Right renal cortex interstitium (tissue), 3 donors: Measurements from ENCODE around the gene PRXL2A. TPM values are rescaled to one million over a fixed set of nuclear protein-coding genes. Genes with fewer than 3 reads are reported as not detected.

Experiments used
- DNase-seq, 3 donors: peaks; one replicate each; pipeline ENCODE4 v3.0.0-alpha.2; 2013; ENCODE audit warnings: low read depth in 3 of 3, low spot score in 2 of 3
- polyA plus RNA-seq, 3 donors: library from polyadenylated mRNA; unstranded; fragments of 120-200 nt; gene quantifications; one replicate each; pipeline ENCODE4 v1.2.1, GENCODE V29; 2013; ENCODE audit not compliant: insufficient read length in 3 of 3

The PRXL2A gene
- polyA plus RNA-seq, 3 donors: 116 to 134 (median 124) TPM

DNA sequence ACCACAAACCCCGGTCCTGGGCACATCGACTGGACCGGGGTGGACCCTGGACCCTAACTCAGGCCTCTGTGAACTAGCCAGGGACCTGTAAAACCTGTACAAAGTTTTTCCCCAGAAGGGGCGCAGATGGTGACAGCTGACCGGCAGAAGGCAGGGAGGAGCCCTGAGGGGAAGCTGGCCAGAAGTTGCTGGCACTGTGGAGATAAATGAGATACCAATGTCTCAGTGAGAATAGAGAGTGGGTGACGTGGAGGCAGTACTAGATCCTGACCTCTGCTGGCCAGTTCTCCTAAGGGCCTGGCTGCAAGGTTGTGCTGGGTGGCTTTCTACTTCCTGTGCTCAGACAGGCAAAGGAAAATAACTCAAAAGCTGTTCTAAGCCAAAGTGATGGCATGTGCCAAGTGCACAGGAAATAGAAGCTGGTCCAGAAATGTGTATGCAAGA lies 35.2 kb downstream of the PRXL2A start:
- DNase-seq: no peak

DNA sequence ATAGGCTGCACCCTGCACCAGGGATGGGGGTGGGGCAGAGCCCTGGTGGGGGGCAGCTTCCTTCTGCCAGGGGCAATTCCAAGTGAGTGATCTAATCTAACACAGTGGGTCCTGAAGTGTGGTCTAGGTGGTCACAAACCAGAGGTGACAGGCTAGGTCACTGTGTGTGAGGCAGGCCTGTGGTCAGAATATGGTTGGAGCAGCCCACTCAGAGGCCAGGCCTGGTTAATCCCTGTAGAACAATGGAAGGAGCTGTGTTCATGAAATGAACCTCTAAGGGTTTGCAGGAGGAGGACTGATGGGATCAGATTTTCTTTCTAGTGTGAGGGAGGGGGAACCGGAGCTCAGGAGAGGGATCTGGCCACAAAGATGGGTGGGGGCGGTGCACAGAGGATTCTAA lies 35.8 kb downstream of the PRXL2A start:
- DNase-seq: no peak

DNA sequence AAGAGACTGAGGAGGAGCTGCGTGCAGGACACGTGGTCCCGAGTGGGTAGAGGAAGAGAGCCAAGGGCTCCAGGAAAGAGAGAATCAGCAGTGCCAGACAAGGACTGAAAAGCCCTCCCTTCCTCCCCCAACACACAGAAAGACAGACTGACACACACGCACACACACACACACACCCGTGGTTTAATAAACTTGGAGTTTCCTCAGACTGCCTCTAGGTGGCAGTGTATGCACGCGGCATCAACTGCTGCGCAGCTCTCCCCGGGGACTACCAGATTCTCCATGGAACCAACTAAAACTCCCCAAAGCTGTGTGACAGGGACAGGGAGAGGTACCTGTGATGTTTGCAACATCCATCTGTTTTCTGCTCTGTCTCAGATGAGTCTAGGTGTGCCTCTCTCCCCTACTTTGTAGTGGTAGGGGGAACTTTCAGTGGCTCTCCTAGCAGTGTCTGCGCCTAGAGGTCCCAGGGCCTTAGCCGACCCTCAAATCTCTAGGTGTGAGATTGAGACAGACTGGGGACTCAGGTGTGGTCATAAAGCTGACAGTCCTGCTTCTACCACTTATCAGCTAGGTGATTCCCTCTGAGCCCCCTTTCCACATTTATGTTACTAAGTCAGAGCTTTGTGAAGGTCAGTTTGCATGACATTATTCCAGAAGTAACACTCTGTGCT lies 36.4 kb downstream of the PRXL2A start:
- no peak for DNase-seq

DNA sequence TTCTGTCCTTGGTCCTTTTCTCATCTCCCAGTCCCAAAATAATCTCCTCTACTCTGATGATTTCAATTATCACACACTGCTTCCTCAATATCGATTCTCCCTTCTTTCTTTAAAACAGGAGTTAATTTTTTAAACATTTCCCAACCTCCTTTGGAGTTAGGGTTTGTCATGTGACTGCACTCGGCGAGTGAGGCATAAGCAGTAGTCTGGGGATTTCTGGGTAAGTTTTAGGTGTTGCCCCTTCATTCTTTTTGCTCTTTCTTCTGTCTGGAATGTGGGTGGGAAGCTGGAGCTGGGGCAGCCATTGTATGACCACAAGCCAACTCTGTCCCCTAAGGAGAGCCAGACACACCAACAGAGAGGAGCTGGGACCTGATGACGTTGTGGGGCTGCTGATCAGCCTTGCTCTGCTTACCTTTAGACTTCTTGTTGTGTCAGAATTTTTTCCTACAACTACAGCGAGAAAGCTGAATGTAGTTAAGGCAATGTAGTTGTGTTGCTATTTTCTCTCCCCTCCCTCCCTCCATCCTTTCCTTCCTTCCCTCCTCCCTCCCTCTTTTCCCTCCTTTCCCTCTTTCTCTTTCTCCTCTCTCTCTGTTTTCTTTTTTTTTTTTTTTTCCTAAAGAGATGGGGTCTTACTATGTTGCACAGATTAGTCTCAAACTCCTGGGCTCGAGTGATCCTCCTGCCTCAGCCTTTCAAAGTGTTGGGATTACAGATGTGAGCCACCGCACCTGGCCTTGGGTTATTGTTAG lies 39.3 kb downstream of the PRXL2A start:
- no peak for DNase-seq

DNA sequence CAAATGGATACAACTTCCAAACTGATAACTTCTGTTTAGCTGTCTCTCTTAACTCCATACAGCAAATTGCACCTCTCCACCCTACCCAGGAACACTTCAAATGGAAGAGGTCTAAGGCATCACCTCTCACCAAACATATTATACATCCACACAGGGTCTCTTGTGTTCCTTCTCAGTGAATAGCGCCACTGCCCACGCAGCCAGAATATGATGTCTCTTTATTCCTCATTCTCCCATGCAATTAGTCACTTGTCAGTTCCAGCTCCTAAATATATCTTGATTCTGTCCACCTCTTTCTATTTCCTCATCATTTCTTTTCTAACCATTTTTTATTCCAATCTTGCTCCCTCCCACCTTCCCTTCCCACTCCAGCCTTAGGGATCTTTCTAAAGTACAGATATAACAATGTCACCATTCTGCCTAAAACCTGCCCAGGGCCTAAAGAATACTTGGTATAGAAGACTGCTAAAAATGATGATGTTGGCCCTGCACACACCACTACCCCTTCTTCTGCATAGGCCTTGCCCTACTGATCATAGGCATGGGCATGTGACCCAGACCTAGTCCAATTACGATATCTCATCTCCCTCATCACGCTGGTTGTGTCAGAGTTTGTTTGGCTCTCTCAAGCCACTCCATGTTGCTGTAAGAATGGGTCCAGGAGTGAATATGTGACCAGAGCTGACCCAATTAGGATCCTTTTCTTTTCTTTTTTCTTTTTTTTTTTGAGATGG lies 40.0 kb downstream of the PRXL2A start:
- DNase-seq: no peak

DNA sequence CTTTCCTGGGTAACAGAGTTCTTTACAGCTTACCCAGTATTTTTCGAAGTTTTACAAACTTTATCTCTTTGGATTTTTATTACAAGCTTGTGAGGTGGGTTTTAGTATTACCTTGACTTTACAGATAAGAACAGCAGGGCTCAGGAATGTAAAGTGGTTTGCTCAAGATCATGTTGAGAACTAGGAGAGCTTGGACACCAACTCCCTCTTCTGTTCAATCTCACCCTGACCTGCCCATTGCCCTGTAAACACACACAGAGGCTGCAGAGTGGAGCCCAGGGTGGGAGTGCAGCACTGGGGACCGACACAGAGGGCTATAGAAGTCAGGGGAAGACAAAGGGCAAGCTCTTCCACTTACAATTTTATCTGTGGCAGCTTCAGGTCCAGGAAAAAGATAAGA lies 41.2 kb downstream of the PRXL2A start:
- no peak for DNase-seq

DNA sequence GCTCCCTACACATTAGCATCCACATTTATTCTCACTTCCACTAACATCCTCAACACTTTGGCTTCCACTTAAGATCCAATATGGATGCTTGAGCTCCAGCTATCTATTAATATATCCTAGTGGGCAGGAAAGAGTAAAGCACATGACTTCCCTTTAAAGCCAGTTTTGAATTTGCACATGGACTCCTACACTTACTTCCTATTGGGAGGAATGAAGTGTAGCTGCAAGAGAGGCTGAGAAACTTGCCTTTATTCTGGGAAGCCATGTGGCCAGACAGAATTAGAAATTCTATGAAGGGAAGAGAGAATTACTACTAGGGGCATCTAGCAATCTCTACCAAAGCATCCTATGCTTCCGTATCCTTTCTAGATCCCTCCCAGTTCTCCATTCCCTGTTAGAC lies 42.8 kb downstream of the PRXL2A start:
- DNase-seq: no peak

DNA sequence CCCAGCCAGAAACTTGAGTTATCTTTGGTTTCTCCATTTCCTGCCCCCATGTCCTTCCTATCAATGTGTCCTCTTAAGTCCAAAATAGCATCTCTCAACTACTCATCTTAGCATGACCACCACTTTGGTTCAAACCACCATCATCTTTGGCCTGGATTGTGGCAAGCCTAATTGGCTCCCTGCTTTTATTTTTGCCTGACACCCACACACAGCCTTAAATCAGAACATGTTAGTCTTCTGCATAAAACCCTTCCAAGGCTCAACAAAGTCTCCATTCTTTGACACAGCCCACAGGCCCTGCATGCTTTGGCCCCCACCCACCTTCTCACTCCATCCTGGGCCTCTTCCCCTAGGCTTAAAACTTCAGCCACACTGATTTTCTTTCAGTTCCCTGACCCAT lies 43.7 kb downstream of the PRXL2A start:
- no peak for DNase-seq

DNA sequence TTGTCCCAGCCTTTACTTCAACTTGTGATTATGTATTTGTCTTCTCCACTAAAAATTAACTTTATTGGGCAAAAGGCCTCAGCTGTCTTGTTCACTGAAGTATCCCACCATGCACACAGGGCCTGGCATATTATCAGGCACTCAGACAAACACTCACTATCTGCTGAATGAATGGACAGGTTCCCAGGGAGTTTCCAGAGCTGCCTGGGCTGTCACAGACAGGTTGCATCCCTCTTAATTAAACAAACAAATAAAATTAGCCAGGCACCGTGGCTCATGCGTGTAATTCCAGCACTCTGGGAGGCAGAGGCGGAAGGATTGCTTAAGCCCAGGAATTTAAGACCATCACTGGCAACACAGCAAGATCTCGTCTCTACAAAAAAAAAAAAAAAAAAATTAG lies 44.3 kb downstream of the PRXL2A start:
- no peak for DNase-seq

DNA sequence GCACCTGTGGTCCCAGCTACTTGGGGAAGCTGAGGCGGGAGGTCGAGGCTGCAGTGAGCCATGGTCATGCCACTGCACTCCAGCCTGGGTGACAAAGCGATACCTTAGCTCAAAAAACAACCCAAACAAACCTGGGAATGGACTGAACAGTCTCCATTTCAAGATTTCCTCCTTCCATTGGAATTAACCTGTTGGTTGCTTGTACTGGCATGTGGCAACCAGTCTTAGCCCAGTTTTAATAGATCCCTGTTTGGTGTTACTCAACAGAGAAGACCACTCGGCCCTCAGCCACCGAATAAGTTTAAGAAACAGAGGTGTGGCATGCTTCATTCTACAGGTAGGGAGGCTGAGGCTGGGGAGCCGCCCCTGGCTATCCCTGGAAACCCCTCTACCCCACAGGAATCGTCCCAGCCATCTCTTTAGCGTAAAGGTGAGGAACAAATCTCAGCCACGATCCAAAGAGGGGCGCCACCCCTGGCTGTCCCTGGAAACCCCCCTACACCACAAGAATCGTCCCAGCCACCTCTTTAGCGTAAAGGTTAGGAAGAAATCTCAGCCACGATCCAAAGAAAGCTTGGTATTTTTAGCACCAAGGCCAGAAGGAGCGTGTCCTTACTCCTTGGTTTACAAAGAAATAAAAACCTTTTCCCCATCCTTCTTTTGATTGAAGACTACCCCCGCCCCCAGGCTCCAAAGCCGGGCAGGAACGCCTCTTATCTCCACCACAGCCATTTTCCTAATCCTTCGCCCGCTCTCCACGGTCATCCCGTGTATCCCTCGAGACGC lies 44.9 kb downstream of the PRXL2A start:
- DNase-seq: no peak

DNA sequence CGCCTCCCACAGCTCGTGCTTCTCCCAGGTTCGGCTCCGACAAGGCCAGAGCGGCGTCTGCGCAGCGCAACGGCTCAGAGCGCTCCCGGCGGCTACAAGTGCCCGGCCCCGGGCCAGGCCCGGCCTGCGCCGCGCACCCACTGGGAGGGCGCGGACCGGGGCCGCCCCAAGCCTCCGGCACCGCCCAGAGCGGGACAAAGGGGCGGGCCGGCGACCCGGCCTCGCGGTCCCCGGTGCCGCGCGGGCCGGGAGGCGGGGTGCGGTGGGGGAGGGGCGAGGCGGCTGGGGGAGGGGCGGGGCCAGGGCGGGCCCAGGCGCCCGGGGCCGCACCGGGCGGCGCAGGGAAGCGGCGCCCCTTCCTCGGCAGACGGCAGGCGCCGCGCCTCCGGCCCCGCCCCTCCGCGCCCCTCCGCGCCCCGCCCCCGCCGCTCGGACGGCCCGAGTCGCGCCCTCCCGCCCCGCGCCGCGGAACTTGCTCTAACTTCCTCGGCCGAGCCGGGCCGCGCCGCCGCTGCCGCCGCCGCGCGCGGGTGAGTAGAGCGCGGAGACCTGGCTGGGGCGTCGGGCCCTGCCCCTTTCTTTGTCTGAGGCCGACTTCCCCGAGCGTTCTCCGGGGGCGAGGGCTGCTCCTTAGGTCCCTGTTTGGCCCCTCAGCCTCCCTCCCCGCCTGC lies 45.6 kb downstream of the PRXL2A start, which contains the start of gene TSPAN14:
Gene TSPAN14 (plus strand): TSS at position 469 of the 671 bp plus-strand sequence. CDS start 34,924 bp downstream, outside the sequence.
- no peak for DNase-seq

DNA sequence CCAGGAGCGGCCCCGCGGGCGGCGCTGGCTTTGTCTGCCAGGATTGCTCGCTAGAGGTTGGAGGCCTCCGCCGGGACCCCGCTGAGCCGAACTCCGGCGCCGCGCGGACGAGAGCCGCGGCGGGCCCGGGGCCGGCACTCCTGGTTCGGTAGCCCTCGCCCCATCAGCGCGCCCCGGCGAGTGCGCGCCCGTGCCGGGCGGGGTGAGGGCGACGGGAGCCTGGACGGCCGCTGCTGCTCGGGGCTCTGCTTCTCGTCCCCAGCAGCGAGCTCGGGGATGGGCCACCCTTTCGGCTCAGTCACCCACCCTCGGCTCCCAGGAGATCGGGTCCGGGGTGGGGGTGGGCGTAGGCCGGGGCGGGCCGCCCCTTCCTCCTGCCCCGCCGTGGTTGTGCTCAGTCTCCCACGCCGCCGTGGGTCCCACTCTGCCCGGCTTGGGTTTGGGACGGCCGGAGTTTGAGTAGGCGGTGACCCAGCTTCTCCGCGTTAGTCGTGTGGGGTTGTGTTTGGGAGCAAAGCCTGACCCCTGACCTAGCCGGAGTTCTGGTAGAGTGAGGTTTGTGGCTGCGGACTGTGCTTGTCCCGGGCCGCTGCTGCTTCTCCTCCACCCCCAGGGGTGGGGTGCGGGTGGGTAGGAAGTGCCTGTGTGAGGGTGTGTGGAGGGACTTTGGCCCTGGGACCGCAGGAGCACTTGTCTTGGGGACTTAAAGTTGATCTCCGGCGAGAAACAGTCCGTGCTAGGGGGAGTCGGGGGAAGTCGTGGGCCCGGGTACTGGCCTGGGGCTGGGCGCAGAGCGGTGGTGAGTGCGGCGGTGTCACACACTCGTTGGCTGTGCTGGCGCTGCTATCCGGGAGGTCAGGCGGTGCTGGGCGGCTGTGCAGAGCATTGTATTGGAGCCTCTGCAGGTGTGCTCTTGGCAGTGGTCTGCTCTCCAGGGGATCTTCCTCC lies 46.4 kb downstream of the PRXL2A start:
- no peak for DNase-seq

DNA sequence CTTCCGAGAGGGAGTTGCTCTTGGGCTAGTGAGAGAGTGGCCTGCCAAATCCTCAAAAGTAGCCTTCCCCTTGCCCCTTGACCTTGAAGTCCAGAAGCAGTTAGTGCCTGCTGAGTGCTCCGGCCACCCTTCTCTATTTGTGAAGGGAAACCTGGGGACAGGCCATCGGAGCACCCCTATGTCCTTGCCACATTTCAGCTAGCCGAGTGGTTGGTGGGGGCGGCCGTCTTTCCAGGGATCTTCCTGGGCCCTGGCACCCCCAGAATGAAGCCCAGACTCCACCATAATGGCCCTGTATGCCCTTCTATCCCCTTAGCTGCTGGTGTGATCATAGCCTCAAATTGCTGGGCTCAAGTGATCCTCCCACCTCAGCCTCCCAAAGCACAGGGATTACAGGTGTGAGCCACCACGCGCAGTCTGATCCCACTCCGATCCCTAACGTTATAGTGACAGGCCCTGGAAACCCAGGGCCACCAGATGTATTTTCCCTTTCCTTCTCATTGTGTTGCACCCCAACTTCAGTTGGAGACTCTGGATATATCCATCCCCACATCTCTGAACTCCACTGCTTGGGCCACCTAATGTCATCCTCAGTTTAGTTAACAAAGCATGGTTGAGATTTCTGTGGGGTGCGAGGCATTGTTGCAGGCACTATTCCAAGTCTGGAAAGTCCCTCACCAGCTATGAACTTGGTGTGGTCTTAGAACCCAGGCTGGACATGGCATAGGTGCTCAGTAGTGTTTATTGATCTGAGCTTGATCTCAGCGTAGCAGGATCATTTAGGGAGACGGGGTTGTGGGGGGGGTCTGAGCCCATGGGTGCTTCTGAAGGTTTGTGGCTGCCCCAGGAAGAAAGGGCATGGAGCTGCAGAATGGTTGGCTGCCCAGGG lies 47.4 kb downstream of the PRXL2A start:
- no peak for DNase-seq

DNA sequence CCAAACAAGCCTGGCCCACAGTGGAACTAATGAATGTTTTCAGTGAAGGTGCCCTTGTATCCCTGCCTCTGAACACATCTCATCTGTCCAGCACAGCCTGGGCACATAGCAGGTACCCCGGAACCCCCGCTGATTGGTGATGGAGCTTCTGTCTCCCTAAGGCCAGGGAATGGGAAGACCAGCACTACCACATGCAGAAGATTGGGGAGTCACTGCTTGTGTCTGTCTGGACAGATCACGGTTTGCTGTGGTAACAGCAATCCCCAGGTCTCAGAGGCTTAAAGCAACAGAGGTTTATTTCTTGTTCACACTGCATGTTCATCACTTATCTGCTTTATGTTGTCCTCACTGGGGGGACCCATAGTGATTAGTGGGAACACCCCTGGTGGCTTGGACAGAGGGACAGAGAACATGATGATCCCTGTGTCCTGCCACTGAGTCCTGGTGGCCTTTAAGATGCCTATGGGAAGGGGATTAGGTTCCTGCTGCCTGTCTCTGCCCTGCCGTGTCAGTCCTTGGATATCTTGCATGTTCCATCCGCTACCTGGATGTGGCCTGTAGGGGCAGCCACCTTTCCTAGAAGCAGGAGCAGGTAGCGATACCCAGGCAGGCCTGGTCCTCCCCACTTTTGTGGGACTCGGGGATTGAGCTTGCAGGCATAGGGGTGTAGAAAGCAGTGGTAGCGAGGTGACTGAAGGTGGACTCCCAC lies 49.4 kb downstream of the PRXL2A start:
- no peak for DNase-seq

DNA sequence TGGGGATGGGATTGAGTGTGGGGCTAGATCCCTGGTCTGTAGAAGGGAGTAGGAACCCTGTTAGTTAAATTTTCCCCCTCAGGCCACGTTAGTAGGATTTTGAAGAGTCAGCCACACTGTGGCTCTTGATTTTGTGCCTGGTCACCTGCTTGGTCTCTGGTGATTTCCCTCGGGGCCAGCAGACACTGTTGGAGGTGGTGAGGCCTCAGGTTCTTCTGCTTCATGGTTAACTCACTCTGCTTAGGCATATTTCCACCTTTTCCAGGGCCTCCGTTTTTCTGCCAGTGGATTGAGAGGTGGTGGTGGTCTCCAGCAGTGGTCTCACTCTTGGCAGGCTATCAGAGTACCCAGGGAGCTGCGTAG lies 49.9 kb downstream of the PRXL2A start:
- DNase-seq: no peak

DNA sequence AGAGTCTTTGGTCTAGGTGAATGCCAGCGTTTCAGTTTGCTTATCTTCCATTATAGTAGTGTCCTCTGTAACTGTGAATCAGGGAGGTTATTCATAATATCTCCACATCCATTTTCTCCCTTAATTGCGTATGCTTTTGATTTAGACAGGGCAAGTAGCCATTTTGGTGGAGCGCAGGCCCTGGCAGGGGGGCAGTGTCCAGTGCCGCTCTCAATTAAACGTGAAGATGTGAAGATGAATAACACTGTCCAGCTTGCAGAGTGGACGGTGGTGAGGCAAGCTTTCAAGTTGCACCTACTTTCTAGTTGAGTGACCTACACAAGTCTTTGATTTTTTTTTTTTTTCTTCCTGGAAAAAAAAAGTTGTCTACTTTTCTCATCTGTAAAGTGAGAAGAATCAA lies 50.3 kb downstream of the PRXL2A start:
- no peak for DNase-seq

DNA sequence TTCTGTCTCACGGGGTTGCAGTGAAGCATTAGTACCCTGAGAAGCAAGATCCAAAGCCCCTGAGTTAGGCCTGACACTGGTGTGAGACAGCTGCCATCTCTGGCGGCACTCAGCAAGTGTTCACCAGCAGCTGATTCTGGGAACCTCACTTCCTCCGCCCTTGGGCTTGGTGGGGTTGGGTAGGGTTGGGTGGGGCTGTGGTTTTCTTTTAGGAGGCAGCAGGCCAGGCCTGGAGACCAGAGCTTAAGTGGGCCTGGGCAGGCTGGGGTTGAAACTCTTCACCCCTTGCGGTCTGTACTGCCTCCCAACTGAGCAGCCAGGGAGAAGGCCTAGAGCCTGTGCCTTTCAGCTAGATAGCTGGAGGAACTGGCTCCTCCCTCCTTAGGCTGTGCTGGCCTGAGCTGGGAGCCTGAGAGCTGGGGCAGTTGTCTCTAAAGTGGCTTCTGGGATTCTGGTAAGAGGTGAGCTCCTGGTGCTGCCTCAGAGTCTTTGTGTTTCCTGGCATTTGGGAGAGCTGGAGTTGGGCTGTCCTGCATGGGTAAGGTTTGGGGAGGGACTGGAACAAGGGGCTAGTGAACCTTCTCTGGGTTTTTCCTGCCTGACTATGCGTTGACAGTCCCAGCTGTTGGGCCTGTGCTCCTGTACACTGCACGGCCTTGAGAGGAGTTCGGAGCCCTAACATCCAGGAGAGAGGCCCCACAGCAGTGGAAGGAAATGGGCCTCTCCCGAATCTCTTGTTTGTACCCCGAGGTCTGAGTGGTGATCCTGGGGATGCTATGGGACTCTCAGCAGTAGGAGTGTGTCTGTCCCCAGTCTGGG lies 50.9 kb downstream of the PRXL2A start:
- no peak for DNase-seq
